ENCODE results near the gene N4BP2L2.

N4BP2L2 gene

DNA sequence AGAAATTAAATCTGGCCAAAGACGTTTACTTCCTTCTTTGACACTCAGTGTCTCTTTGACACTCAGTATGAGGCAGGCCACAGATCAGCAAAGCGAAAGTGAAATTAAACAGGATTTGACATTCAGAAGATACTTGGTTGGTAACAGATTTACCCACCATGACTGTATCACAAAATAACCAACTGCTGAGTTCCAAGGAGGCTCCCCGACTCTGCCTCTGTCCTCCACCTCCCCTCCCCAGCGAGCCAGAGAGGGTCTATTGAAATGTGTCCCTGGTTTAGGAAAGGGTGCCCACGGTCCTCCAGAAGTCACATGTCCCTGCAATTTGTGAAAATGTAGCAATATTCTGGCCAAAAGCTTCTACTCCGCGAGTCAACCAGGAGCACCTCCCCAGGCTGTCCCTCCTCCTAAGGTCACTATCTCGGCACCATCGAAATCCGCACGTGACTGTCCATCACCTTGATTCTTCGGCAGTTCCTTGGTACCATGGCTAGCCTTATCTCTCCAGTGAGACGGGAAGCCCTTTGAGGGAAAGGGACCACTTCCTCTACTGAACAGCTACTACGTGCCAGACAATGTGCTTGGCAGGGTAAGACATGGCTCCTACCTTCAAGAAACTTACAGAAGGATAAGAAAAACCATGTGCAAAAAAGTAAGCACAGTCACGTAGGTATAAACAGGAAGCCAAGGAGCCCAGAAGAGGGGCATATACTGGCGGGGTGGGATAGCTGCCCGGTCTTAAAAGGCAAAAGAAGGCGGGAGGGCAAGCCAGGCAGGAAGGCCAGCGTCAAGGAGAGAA, 112.2 kb downstream of the N4BP2L2 start:
- peak; percentile 54 for DNase-seq (ENCODE audit: low spot score)

DNA sequence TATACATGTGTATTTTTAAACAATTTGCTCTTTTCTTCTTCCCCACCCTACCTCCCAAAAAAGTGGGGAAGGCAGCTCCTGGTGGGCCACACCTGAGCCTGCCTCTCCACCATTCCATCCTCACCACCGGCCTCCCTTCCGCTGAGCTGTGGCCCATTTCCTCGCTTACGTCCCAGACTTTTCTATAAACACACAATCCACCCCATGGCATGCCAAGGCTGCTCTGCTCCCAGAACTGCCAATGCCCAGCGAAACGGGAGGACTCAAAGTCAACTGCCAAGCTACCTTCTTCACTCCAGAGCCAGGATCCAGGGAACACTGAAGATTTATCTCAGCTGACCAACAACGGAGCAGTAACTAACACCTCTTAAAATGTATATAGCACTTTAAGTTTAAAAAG, 113.4 kb downstream of the N4BP2L2 start:
- no peak for DNase-seq (ENCODE audit: low spot score)

DNA sequence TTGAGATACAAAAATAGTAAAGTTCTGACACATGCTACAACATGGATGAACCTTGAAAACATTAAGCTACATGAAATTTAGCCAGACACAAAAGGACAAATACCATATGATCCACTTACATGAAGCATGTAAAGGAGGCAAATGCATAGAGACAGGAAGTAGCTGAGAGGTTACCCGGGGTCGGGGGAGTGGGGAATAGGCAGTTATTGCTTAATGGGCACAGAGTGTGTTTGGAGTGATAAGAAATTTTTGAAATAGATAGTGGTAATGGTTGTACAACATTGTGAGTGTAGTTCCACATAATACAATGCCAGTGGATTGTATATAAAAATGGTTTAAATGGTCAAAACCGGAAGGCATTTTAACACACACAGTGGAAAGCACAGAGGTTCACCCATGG, 115.0 kb downstream of the N4BP2L2 start:
- no peak for DNase-seq (ENCODE audit: low spot score)

DNA sequence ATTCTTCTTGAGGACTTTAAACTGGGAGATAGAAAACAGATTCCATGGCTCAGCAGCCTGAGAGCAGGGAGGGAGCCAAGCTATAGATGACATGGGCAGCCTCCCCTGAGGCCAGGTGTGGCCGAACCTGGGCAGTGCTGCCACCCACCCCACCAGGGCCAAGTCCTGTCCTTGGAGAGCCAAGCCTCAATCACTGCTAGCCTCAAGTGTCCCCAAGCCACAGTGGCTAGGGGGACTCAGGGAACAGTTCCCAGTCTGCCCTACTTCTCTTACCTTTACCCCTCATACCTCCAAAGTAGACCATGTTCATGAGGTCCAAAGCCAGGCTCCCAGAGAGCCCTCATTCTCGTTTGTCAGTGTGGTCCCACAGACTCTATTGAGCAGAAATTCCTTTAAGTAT, 118.7 kb downstream of the N4BP2L2 start:
- DNase-seq (ENCODE audit: low spot score), result no peak

DNA sequence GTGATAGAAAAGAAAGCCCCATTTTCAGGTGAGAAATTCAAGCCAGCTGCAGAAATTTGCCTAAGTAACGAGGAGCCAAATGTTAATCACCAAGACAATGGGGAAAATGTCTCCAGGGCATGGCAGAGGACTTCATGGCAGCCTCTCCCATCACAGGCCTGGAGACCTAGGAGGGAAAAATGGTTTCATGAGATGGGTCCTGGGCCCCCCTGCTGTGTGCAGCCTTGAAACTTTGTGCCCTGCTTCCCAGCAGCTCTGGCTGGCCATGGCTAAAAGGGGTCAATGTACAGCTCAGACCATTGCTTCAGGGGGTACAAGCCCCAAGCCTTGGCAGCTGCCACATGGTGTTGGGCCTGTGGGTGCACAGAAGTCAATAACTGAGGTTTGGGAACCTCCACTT, 120.6 kb downstream of the N4BP2L2 start:
- no peak for DNase-seq (ENCODE audit: low spot score)

DNA sequence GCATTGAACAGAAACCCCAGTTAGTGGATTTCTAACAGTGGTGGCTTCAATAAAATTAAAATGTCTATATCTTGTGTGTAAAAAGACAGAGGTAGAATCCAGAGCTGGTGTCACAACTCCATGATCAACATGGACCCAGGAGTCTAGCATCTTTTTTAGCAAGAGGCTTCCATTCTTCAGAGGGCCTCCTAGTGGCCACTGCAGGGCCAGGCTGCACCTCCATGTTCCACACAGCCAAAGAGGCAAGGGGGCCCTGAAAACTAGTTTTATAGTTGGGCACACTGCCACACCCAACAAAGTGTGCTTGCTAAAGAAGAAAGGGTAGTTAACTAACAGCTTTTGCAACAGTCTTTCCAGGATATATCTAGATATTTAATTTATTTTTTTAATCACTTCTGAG, 123.6 kb downstream of the N4BP2L2 start:
- no peak for DNase-seq (ENCODE audit: low spot score)

DNA sequence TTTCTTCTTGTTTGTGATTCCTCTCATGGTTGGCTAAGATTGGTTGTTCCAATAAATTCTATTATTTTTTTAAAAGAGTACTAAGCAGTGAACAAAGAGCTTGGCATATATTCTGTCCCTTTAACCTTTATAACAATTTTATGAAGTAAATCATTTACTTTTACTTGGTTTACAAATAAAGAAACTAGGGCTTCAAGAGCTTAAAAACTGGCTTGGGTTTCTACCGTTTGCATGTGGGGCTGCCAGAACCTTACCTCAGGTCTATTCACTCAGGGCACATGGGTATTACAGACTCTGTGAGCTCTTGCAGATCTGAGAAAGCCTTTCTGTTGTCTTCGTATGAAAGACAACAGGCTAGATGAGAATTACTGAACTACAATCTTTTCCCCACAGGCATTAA, 124.0 kb downstream of the N4BP2L2 start:
- no peak for DNase-seq (ENCODE audit: low spot score)

DNA sequence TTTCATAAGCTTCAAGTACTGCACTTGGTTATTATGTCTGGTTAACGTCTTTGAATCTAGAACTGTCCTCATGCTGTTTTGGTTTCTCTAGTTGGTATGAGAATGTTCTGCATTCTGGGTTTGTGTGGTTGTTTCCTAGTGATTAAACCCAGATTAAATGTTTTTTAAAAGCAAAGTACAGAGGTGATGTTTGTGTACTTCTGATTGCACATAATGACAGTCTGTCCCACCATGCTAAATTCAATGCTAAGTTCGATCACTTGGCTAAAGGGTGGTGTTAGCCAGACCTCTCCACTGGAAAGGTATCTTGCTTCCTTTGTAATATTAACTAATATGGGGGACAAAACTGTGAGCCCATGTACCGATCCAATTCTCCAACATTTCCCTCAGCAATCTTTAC, 125.3 kb downstream of the N4BP2L2 start:
- no peak for DNase-seq (ENCODE audit: low spot score)

DNA sequence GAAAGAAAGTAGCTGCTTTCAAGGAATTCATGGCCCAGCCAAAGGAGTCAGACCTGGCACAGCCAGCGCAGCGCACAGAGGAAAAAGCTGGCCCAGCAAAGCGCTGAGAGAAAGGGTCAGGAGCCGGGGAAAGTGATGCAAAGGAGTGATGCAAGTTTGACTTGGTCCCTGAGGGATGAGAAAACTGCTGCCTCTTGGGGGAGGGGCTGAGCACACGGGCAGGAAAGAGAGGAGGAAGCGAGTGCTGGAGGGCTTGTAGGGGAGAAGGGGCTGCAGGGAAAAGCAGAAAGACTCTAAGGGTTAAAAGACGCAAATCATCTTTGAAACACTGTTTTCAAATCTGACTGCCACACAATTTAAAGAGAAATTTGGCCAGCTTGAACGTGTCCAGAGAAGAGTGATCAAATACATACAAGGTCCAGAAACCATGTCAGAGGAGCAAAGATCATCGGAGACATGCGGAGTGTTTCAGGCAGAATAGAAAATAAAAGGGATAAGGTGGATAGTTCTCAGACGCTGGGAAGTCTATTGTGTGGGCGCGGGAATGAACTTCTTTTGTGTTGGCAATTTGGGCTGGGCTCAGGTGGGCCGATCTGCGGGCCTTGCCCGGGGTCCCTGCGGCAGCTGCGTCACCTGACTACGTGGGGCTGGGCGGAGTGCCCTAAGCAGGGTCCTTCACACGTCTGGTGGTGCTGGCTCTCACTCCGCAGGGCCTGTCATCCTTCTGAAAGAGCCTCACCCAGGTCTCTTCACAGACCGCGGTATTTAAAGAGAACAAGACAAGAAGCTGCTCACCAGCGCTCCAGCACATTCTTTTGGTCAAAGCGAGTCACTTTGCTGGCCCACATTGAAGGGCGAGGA, 128.8 kb downstream of the N4BP2L2 start:
- no peak for DNase-seq (ENCODE audit: low spot score)

DNA sequence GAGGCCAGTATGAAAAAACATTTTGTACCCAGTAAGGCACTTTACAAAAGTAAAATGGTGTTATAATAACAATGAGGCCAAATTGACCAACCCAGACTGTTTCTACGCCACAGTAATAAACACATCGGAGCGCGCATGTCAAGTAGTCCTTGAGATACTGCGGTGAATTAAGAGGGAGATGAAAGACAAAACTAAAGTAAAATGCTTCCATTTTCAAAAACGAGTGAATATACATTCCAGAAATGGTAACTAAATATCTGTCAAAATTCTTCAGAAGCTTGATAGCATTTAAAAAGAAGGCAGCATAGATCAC, 129.6 kb downstream of the N4BP2L2 start:
- no peak for DNase-seq (ENCODE audit: low spot score)

DNA sequence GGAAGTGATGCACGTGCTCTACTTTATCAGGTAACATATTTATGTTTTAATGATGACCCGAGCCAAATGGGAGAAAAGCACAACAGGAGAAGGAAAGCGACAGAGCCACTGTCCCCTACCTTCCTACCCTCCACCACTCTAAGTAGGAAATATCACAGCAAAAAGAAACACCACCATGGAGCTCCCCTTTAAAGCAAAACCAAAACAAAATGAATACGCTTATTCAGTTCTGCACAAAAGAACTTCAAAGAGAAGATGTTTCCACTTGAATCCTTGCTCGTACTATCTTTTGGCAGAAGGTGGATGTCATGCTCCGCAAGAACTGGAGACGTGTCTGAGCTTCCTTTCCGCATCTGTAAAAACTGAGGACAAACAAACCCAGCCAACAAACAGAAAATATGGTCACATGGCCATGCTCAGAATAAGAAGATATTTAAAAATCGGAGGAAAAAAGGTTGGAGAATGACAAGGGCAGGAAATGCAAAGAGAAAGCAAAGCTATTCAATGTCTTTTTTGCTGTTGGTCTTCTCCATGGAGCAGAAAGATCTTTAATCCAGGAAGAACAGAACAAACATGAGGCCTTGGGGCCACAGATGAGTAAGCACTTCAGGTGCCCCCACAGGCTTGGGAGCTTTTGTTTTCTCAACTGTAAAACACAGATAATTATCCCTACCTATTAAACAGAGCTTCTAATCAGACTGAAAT, 130.1 kb downstream of the N4BP2L2 start:
- no peak for DNase-seq (ENCODE audit: low spot score)

DNA sequence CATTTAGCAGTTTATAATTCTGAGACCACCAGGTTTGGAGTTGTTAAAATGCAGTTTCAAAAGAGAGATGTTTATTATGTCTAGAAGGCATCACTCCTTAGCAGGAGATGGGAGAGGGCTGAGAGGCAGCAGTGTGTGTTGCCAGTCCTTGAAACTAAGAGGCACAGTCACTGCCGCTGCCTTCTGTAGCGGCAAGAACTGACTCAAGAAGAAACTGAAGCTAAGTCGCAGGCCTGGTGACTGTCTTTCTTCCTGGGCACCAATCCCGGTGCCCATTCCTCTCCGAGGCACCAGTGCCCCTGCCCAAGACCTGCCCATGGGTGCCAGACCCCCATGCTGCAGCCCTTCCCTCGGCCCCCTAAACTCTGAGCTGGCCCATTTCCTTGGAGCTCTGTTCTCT, 130.7 kb downstream of the N4BP2L2 start:
- no peak for DNase-seq (ENCODE audit: low spot score)

DNA sequence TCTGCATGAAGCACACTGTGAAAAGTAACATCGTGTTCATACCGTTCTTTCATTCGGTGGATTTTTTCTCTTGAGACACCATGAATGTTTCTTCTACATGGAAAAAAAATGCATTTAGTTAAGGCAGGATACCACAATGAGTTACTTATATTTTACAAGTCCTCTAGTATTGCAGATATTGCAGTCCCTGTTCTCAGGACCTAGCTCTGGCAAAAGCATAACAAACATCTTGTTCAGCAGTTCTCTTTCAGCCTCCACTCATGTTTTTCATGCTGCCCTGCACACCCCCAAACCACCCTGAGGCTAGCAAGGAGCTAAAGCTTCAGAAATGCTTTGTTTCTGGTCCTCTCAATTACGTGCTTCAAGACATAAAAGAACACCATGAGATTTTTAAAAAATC, 135.5 kb downstream of the N4BP2L2 start:
- DNase-seq (ENCODE audit: low spot score), result no peak

DNA sequence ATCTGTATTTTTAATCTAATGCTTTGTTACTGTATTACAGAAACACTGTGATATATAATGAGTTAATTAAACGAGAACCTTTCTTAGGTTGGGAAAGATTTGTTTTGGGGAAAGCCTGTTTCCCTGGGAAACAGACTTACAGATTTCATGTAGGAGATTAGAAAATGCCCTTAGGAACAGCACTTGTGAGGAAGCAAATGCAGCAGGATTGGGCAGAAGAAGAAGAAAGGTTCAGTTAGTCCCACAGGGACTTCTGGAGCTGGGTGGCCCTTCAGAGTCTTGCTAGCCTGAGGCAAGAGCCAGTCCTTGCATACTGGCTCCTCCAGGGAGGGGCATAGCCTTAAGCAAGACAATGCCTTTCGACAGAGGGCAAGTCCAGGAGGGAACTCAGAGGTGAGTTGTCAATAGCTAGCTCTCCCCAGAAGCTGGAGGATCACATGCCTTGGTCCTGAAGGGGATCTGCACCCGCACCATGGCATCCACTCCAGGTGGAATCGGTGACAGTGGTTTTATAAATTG, 147.4 kb downstream of the N4BP2L2 start:
- no peak for DNase-seq (ENCODE audit: low spot score)

DNA sequence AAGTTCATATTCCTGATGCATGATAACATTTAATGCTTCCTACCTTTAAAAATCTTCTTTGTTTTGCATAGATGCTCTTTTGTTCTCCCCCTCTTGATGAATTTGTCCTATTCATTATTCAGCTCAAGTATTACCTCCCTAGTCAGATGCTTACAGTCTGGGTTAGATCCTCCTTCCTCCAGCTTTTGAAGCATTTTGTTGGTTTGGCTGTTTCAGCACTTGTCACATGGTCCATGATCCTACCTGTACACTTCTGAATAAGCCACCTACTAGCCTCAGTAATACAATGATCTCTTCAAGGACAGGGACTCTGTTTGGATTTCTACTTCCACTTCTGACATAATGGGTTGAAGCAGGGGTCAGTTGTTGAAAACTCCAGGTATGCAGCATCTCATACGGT, 148.1 kb downstream of the N4BP2L2 start:
- DNase-seq (ENCODE audit: low spot score), result no peak

DNA sequence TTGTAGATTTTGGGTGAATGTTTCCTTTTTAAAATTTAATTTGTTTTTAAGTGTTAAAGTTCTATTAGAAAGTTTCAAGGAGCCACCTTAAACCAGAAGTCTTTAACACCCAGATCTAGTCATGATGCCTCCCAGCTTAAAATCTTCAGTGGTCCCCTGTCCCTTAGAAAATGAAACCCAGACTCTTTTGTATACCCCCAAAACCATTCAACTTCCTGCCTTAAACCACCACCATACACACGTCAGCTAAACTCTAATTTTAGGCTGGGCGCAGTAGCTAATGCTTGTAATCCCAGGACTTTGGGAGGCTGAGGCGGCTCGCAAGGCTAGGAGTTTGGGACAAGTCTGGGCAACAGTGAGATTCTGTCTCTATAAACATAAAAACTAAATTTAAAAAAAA, 148.5 kb downstream of the N4BP2L2 start:
- DNase-seq (ENCODE audit: low spot score), result no peak

DNA sequence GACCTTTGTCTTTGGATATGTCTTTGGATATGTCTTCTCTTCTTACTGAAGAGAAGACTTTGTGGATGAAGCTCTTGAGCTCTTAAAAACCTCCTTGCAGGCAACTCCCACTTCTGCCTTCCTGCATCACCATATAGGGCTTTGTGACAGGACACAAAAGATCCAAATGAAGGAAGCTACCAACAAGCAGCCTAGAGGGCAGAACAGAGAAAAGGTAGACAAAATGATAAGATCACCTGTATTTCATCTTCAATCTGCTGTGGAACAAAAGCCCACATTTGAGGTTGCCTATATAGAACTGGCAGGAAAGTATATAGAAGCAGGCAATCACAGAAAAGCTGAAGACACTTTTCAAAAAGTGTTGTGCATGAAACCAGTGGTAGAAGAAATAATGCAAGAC, 153.2 kb downstream of the N4BP2L2 start:
- no peak for DNase-seq (ENCODE audit: low spot score)

DNA sequence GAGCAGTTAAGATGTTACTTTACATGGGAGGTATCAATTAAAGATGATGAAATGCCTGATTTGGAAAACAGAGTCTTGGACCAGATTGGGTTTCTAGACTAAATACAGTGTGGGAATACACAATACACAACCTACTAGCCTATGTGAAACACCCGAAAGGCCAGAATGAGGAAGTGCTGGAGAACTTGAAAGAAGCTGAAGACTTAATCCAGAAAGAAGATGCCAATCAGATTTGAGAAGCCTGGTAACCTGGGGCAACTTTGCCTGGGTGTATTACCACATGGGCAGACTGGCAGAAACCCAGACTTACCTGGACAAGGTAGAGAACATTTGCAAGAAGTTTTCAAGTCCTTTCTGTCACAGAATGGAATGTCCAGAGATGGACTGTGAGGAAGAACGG, 153.9 kb downstream of the N4BP2L2 start:
- DNase-seq (ENCODE audit: low spot score), result no peak

DNA sequence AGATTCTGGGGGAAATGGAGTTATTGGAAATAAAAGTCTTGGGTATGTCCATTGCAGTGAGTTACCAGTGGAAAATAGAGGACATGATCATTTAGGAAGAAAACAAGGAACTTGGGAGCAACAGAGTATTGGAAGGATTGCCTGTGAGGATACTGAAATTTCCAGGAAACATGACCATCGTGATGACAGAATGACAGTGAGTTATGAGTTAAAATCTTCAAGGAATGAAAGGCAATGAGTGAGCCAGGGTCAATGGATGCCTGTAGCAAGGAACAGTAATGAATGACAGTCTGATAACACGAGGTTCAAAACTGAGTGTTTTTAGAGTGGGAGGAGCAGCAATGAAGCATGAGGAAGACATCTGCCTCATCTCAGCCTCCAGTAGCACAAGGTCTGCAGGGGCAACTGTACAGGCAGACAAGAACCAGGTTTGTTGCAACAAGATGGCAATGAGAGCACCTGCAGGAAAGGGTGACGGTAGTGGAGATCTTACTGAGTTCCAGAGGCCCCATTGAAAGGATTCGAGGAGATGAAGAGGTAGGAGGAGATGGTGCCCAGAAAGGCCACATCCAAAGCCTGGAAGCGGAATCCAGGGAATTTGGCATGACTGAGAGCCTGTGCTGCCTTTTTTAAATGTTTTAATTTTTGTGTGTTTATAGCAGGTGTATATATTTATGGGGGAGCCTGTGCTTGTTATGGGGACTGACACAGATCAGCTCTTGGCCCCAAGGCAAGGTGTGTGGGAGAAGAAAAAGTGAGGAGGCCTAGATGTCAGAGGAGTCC, 154.6 kb downstream of the N4BP2L2 start:
- no peak for DNase-seq (ENCODE audit: low spot score)

All from LoVo (cell line).